CD4-positive, alpha-beta T cell treated with Interleukin-6 for 4 hours (primary cell): ENCODE measurements around the gene SMYD5.

Experiments
- DNase-seq: peaks from one replicate; pipeline ENCODE4 v3.0.0-alpha.2; 2020; ENCODE audit warnings: mixed read lengths

SMYD5 gene

DNA sequence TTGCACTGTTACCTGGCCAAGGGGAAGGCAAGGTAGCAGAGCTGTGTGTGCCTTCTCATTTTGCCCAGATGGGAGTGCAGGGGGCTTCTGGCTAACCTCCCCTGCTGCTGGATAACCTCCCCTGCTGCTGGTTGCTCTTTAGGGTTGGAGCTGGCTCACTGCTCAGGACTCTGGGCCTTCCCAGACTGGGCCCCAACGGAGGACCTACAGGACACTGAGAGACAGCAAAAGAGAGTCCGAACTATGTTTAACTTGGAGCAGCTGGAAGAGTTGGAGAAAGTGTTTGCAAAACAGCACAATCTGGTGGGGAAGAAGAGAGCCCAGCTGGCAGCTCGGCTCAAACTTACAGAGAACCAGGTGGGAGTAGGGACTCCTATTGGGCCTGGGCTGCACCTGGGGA, 5.8 kb upstream of the SMYD5 start:
- no peak for DNase-seq

DNA sequence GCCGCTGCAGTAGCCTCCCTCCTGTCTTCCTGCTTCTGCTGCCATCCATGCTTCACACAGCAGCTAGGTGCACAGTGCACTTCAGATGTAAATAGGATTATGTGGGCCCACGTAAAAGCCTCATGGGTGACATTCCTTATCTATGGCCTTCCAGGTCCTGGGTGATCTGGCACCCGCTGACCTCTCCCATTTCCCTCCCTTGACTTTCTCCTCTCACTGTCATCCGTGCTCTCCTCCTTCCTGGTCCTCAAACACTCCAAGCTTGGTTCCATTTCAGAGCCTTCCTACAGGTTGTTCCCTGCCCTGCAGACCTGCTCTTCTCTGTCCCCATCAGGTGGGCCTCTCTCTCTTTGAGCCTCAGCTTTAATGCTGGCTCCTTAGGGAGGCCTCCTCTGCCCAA, 4.0 kb upstream of the SMYD5 start:
- DNase-seq: no peak

DNA sequence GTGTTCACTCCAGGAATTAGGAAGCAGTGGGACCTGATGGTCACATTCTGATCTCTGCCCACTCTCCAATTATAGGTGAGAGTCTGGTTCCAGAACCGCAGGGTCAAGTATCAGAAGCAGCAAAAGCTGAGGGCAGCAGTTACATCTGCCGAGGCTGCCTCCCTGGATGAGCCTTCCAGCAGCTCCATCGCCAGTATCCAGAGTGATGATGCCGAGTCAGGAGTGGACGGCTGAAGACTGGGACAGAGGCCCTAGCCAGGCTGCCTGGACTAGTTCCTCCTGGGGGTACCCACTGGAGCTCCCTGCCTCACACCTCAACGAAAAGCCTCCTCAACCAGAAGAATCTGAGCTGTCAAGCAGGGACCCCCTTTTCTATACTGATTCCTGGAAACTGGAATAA, 3.3 kb upstream of the SMYD5 start:
- DNase-seq: no peak

DNA sequence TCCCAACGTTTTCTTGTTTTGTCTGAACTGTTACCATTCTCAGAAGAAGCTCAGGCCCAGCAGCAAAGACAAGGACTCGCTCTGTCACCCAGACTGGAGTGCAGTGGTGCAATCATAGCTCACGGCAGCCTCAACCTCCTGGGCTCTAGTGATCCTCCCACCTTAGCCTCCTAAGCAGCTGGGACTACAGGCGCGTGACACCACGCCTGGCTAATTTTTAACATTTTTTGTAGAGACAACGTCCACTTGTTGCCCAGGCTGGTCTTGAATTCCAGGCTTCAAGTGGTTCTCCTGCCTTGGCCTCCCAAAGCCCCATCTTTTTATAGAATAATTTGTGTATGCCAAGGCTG, 2.0 kb upstream of the SMYD5 start:
- DNase-seq: no peak

DNA sequence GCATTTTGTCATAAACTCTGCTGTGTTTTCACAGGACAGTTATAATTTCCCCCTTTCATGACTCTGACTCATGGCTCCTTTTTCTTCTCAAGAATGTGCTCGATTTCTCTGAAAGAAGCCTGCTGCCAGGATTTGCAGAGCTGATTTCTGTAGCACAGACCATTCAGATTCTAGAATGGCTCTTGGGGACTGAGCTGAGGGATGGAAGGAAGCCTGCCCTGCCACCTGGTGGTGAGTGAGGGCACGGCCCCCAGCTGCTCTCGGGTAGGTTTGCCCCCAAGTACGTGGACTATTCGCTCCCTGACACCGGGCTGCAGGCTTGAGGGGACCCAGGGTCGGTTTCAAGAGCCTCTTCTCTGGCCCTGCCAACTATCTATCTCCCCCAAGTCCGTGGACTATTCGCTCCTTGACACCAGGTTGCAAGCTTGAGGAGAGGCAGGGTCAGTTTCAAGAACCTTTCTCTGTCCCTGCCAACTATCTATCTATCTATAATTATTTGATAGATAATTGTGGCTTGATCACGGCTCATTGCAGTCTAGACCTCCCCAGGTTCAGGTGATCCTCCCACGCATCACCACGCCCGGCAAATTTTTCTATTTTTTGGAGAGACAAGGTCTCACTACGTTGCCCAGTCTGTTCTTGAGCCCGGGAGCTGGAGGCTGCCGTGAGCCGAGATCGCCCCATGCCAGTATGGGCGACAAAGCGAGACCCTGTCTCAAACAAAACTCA, 1.4 kb upstream of the SMYD5 start:
- peak; percentile 78 for DNase-seq

DNA sequence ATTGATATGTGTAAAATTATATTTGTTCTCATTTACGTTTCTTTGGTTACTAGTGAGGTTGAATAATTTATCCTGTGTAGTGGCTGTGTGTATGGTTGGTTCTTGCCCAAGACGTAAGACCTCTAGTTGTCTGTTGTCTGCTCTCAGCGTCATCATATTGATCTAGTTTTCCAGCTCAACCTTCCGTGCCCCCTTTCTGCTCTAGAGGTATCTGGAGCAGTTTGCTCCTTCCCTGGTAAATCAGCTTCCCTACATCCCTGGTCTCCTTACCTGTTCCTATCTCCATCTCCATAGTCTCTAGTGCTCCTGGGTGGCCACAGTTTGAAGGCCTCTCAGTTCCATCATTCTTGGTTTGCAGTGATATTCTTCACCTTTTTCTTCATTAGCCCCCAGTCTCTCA, 1.2 kb downstream of the SMYD5 start:
- no peak for DNase-seq

DNA sequence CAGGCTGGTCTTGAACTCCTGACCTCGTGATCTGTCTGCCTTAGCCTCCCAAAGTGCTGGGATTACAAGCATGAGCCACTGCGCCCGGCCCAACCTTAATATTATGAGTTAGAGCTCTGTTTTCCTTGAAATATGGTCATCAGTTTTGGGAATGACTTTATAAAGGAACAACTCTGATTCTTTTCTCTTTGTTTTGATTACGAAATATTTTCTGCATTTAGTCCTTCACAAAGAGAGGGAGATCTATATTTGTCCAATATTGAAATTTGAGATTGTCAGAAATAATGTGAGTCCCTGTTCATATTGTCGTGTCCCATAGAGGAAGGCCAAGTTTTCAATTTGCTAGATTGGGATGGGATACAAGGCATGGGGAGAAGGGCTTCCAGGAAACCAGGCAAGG, 3.1 kb downstream of the SMYD5 start:
- DNase-seq: no peak

DNA sequence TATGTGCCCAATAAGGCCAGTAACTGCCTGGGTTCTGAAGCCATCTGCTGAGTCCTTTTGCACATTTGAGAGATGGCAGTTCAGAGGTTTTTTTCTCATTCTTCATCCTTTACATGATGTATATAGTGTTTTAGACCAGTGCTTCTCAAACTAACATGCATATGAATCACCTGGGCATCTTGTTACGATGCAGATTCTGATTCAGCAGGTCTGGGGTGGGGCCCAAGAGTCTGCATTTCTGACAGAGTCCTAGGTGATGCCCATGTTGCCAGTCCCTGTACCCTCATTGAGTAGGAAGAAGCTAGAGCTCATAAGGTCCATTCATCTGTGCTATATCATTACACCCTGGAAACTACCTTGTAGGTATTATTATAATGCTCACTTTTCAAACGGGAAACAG, 3.8 kb downstream of the SMYD5 start:
- DNase-seq: no peak

DNA sequence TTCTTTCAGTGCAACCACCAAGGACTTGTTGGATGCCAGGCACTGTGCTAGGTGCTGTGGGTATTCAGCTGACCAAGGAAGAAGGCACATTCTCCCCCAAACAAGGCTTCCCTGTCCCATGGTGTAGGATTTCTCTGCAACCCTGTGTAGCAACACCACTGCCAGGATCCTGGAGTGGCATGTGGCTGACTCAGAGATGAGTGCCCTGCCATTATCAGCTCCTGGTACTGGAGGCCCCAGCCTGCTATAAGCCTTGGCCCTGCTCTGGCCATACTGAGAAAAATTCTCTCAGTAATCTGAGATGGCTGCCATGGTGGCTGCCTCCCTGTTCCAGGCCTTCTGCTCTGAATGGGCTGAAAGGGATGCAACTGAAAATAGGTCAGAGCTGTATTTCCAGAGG, 4.3 kb downstream of the SMYD5 start:
- no peak for DNase-seq

DNA sequence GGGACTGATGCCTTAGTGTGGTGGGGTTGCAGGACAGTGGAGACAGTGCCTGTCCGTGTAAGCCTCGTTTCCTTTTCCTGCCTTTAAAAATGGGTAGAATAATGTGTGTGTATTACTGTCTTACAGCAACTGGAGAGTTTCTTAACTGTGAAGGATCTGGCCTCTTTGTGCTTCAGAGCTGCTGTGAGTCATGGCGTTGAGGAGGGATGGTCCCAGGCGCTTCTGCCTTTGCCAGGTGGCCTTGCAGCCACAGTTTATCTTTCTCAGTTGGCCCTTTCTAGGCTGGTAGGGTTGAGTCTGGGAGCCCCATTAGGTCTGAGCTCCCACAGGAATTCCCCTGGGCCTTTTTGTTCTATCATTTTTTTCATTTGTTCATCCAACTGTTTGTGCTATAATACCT, 9.8 kb downstream of the SMYD5 start:
- no peak for DNase-seq

DNA sequence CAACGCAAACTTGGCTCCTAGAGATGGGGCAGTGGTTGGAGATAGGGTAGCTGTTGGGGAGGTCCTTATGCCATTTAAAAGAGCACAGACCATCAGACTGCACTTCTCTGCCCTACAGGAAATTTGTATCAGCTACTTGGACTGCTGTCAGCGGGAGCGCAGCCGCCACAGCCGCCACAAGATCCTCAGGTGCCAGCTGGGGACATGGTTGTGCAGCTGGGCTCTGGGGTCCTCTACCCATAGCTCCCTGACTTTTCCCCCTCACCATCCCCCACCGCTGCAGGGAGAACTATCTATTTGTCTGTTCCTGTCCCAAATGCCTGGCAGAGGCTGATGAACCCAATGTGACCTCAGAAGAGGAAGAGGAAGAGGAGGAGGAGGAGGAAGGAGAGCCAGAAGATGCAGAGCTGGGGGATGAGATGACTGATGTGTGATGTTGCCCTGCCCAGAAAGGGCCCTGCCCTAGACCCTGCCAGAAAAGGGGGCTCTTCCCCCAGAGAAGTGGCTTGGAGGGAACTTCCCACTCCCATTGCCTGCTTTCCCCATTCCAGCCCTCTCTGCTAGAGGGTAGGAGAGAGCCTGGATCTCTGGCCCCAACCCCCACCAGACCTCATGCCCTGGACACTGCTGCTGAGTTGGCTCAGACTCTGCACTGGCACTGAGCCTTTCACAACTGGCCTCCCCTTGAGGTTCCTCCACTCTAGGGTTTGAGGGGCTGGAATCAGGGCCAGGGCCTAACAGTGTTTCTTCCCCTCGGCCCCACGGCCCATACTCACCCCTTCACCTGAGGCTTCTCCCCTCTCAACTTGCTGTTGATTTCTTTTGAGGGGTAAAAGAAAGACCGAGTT, 11.7 kb downstream of the SMYD5 start:
- no peak for DNase-seq

DNA sequence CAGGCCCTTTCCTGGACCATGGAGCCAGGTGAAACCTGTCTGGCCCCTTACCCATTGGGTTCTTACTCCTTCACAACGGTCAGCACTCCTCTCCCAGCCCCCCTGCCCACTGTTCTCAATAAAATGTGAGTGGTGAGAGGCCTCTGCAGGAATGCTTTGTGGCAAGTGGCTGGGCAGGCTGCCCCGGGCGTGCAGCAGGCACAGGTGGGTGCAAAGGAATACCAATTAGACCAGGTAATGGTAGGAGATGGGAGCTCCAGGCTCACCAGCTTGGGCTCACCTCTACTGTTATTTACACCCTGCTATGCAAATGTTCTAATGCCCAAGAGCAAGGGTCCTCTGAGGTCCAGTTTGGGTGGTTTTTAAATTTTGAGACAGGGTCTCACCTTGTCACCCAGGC, 13.0 kb downstream of the SMYD5 start:
- DNase-seq: no peak

DNA sequence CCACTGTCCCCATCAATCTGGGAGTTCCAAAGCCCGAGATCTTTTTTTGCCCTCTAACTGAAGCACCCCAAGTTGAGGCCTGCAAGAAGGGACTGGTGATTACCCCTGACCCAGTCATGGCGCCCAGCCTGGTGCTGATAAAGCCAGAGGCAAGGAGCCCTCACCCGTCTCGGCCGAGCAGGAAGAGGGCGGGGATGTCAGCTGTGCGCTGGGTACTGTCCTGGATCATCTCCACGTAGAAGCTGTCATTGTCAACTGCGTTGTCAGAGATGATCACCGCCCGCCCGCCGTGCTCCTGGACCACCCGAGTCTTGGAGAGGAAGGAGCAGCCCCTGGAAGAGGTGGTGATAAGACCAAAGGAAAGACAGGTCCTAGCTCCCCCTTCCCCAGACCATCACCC, 14.6 kb downstream of the SMYD5 start:
- no peak for DNase-seq

DNA sequence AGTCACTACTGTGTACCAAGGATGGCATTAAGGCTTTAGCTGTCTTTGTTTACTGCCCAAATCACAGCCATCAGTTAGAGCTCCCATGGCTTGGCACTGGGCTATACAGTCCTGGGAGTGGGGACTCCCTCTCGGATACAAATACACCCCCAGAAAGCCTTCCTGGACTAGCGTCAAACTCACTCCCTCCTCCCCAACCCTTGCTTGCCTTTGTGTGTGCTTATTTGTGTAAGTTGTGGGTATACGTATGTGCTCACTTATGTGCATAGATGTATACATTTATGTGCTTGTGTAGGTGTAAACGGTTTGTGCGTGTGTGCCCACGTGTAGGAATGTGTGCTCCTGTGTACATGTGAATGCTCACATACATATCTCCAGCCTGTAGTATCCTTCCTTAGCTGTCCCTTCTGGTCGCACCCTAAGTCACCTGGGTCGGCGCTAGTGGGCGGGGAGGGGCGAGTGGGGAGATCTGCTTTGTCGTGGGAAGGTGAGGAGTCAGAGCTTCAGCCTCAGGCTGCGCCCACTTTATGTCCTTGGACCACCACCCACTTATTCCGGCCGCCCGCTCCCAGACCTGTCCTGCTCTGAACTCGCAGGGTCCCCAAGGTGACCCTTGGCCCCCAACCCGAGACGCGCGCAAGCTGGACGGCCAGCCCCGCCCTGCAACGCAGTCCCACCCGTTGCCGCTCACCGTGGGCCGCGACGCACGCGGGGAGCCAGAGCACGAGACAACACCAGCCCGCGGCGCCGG, 18.5 kb downstream of the SMYD5 start:
- peak; percentile 37 for DNase-seq

DNA sequence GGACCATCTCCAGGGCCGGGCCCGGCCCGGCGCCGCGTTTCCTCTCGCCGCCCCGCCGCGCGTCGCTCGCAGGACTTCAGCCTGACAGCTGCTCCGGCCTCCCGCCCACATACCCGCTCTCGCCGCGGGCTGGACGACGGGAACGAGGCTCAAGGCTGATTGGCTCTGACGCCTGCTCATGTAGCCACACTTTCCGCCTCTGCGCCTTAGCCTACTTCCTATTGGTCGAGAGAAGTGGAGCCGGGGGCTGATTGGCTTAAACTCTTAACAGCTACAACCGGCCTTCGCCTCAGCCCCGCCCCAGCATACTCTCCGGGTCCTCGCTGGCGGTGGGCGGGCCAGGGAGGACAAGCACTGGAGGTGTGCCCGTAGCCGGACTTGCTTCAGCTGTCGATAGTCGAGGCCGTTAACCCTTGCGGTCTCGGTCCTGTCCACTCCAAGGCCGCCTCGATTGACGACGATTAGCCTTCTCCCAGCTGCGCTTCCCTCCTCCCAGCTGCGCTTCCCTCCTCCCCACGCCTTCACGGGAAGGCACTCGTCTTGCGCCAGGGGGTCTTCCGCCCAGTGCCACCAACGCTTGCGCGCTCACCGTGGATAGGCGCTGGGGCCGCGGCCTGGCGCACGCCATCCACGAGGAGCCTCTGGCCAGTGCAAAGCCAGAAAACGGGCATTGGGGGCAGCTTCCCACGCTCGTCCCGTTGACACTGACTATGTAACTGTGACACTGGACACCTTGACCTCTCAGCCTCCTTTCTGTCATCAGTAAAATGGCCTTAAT, 19.3 kb downstream of the SMYD5 start, which contains the start of gene PRADC1:
TSS of gene PRADC1 (minus strand) at position 86 of the 778 bp plus-strand sequence. CDS start at position 7, 79 bp downstream.
- peak; percentile 94 for DNase-seq

DNA sequence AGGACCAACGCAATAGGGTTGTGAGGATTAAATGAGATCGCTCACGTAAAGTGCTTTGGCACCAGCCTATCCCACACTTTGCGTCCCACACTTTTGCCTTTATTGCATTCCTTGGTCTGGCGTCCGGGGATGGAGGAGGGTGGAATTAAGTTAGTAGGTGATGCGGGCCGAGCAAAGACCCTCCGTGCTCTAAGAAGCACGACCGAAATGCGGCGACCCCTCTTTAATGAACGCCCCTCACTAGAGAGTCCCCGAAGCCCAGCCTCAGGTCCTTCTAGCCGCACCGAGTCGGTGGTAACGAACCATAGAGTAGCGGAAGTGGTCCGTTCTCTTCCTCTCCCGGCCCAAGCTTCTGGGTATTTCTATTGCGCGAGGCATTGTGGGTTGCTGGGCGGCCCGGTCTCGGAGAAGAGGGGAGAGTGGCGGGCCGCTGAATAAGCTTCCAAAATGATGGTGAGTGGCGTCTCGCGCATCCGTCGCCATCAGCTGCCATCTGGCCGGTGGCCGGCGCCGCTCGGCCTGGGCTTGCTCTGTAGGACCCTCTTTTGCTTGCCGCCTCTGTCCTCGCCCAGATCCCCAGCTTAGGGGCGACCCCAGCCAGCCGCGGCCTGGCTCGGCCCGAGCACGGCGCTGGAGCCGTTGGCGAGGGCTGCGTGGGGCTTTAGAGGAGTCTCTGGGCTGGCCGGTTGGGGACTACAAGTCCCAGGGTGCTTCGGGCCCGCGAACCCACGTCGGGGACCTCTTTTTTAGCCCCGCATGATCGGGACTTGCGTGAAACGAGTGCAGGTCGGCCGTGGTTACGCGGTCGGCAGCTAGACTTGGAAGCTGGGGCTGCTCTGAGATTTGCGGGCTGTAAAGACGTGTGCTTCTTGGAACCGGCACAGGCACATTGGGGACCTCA, 20.1 kb downstream of the SMYD5 start, which contains the start of gene CCT7:
TSS of gene CCT7 (plus strand) at position 377 of the 901 bp plus-strand sequence. CDS start at position 448, 71 bp downstream.
- DNase-seq: peak; percentile 87

DNA sequence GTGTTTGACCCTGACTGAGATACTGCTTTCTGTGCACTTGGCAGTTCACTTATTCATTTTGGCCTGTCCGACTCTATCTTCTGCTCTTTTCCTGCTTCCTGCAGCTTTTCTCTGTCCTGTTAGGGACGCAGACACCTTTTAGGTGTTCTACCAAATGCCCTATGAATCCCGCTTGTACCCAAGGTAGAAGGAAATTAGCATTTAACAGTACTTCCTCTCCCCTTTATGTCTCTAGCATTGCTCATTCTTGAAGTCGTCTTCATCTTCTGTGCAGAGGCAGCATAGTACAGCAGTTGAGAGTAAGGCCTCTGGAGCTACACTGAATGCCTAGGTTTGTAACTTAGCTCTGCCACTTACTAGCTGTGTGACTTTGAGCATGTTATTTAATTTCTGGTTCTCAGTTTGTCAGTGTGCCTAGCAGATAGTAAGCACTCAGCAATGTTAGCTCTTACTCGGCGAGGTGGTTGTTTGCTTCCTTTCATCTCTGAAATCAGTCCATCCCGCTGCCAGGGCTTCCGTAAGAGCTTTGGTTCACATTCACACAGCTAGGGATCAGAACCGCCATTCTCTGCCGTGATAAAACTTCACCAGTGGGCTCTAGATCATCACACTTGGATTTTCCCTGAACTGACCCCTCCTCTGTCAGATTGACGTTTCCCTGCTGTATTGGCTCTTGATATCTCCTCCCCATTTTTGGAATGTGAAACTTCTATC, 21.4 kb downstream of the SMYD5 start:
- no peak for DNase-seq

DNA sequence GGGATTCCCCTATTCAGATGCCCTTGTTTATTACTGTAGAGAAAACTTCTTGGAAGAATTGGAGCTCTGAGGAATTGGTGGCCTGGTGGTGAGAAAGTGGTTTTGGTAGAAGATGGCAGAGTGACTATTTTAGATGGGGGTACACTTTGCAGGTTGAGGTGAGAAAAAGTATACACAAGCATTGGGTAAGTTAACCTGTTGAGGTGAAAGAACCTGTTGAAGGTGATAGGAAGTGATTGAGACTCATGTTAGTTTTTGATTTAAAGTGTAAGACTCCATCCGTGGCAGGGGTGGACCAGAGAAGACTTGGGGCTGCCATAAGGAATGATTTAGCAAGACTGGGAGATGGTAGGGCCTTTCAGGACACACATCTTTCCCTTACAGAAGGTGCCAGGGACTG, 23.1 kb downstream of the SMYD5 start:
- no peak for DNase-seq

DNA sequence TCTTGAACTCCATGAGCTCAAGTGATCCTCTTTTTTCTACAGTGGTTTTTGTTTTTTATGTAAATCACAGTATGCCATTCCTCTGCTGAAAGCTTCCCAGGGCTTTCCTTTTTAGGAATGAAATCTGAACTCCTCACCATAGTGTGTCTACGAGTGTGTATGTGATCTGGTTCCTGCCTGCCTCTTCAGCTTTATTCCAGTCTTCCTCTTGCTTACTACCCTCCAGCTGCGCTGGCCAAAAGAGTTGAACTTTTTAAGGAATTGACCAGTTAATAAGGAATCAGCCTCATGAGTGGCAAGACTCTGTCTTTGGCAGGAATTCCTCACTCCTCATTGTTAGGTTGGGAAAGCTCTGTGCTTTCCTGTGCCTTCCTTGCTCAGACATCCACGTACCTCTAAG, 24.1 kb downstream of the SMYD5 start:
- no peak for DNase-seq

DNA sequence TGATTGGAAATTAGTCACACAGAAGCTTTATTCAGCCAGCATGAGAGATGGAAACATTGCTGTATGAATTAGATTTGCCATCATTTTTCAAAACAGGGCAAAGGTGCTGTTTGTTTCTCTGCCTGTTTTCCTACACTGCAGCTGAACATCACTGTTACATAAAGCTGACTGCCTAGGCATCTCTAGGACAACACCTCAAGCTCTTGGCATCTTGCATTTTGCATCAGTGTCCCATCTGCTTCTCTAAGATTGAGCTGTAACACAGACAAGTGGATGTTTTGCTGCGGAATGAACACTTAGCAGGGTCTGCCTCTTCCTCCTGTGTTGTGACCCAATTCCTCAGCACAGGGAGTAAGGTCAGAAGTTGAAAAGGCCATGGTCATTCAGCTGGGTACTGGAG, 24.9 kb downstream of the SMYD5 start:
- no peak for DNase-seq

DNA sequence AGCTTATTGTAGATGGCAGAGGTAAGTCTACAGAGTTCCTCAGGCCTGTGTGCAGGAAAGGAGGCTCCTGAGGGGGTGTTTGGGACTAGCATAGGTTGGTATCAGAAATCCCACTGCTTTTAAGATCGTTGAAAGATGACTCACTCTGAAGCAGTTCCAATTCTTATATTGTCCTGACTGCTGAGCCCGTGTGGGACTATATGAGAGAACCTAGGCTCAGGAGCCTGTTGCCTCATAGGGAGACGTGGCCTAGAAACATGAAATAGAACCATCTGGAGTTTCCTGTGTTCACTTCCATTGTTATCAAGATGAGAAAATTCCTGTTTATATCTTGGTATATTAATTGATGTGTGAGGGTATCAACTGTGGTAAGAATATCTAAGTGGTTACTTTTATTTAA, 25.7 kb downstream of the SMYD5 start:
- DNase-seq: no peak
